ENCODE measurements around the gene PDSS1. TPM values are rescaled to one million over a fixed set of nuclear protein-coding genes. Genes with fewer than 3 reads are reported as not detected.

The PDSS1 gene
- total and polyA plus RNA-seq, 9 of the 15 experiments (the other 6 are each of a cell fraction or from before 2014, with no cell fraction given), result 11.0 to 59.5 (median 45.3) TPM

DNA sequence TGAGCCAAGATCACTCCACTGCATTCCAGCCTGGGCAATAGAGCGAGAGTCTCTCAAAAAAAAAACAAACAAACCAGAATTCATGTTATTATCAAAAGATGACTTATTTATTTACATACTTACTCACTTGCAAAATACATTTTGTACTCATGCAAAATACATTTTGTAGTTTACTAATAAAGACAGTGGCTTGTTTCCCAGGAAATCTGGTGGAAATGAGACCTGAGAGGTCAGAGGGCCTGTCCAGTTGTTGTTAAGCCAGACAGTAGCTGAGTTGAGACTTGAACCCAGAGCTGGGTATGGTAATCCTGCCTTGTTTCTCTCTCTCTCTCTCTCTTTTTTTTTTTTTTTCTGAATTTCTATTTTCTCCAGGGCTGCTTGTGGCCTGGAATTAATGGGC lies 29.5 kb downstream of the PDSS1 start:
- Histone ChIP-seq H3K9me1 (ENCODE audit: control insufficient read depth, insufficient read depth, low read length) (no peaks in the 10 kb centered on the region), H3K27ac (ENCODE audit: extremely low read depth, low read depth, low read length) (no peak overlapping the region), H3K27me3 (ENCODE audit: control insufficient read depth in 2 of 2, insufficient read depth in 2 of 2, low read length in 2 of 2) (no peaks in the 10 kb centered on the region), H4K20me1 (replicated peaks; ENCODE audit: control insufficient read depth, insufficient read depth, low read length) (no peaks in the 10 kb centered on the region), H3K4me2 (ENCODE audit: insufficient read depth, low read length) (no peak overlapping the region), H3K36me3 (ENCODE audit: control insufficient read depth, insufficient read depth, low read length) (peaks cover 90% of the 10 kb centered on the region), H3K9me3 (replicated peaks; ENCODE audit: control insufficient read depth, insufficient read depth, low read depth, low read length) (no peaks in the 10 kb centered on the region), H3K4me3 (no peak overlapping the region), H2AFZ (ENCODE audit: low read depth, low read length) (no peak overlapping the region), H3K9ac (ENCODE audit: insufficient read depth in 1 of 2, low read depth in 2 of 2, low read length in 2 of 2) (no peak overlapping the region), H3K4me1 (replicated peaks in 1 of 2; ENCODE audit: control insufficient read depth in 2 of 2, insufficient read depth in 2 of 2, low read length in 2 of 2) (no peaks in the 10 kb centered on the region), H3K79me2 (ENCODE audit: control insufficient read depth, insufficient read depth, low read length) (no peaks in the 10 kb centered on the region)
- ATAC-seq, result no peak
- TF ChIP-seq ZBED1 (IDR thresholded peaks at IDR 0.05), result no peak
- no peak for TF ChIP-seq ZFPM2 (CRISPR knock-in tag; IDR thresholded peaks at IDR 0.05)
- TF ChIP-seq ZNF75A (CRISPR knock-in tag; IDR thresholded peaks at IDR 0.05), result no peak
- TF ChIP-seq CREB1 (IDR thresholded peaks at IDR 0.05), result no peak
- TF ChIP-seq CREB1 (CRISPR knock-in tag; IDR thresholded peaks at IDR 0.05), result no peak
- TF ChIP-seq MTA2 (IDR thresholded peaks at IDR 0.05; ENCODE audit: low read depth), result no peak
- TF ChIP-seq HNRNPH1 (optimal IDR thresholded peaks at IDR 0.05; ENCODE audit: low read depth, low read length), result no peak
- no peak for TF ChIP-seq ZNF175 (CRISPR knock-in tag; IDR thresholded peaks at IDR 0.05; ENCODE audit: low read depth)
- TF ChIP-seq DMBX1 (CRISPR knock-in tag; IDR thresholded peaks at IDR 0.05; ENCODE audit: borderline replicate concordance), result no peak
- TF ChIP-seq, protein P1, sequence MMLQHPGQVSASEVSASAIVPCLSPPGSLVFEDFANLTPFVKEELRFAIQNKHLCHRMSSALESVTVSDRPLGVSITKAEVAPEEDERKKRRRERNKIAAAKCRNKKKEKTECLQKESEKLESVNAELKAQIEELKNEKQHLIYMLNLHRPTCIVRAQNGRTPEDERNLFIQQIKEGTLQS (IDR thresholded peaks at IDR 0.05), result no peak
- TF ChIP-seq, protein P1 (CRISPR knock-in tag; conservative IDR thresholded peaks at IDR 0.05), result no peak
- no peak for TF ChIP-seq HEY1 (CRISPR knock-in tag; IDR thresholded peaks at IDR 0.05; ENCODE audit: borderline replicate concordance)
- no TSS peak for BruUV-seq (replicated peaks)
- CTCF ChIA-PET (ENCODE audit: low intra/inter-chr PET ratio), result interaction anchor here (3.2 kb wide), 1 partner anchor 155 kb away, joined by 52 read pairs; no protein-coding TSS in a partner anchor
- intact Hi-C loops (cut with micrococcal nuclease) (loop anchor here (2.0 to 10.0 kb wide), 4 partner anchors 110 to 628 kb away; no protein-coding TSS in a partner anchor), in situ Hi-C loops (cut with MboI) (loop anchor here (5.0 kb wide), 1 partner anchor 145 kb away; no protein-coding TSS in a partner anchor)
- no peak for DNase-seq (ENCODE audit: extremely low read depth in 1 of 4, low spot score in 3 of 4)
- POLR2A ChIA-PET, result interaction anchor here (0.7 to 1.3 kb wide), 4 partner anchors 8 to 265 kb away, joined by 3 to 7 read pairs (median 4); no protein-coding TSS in a partner anchor
- FAIRE-seq, result no peak
- no CpG with 5 or more reads among the region's 1 CpG for WGBS (ENCODE audit: insufficient coverage, low coverage, missing lambda C conversion rate)

Measured in K562 (cell line).